ENCODE results near the gene POLR1B. TPM values are rescaled to one million over a fixed set of nuclear protein-coding genes. Genes with fewer than 3 reads are reported as not detected.
"Not testable (repeated sequence)": the region's sequence is repeated elsewhere in the genome, so short reads cannot be mapped to it uniquely, and the experiment has no call there.

The POLR1B gene
- total and polyA plus RNA-seq, 2 experiments from 2014 or later = 9.8 to 16.5 TPM

GRCh38 chr2:112518807-112519206 is 23.5 kb upstream of the POLR1B start:
- no peaks in the 10 kb centered on the region for H3K4me1 ChIP-seq (ENCODE audit: insufficient read depth)
- H4K20me1 ChIP-seq (ENCODE audit: insufficient read depth) = no peaks in the 10 kb centered on the region
- H3K27ac ChIP-seq = no peak overlapping the region
- H3K4me2 ChIP-seq (ENCODE audit: unreplicated experiment) = no peak overlapping the region
- H3K36me3 ChIP-seq (ENCODE audit: low read depth) = peaks cover 38% of the 10 kb centered on the region; the same call in 1 of the 2 replicates
- H3K9me2 ChIP-seq (ENCODE audit: insufficient read depth) = no peaks in the 10 kb centered on the region
- no peak overlapping the region for H3K9ac ChIP-seq
- no peak overlapping the region for H2AFZ ChIP-seq
- WGBS, 2 experiments (ENCODE audit: low coverage in 1 of 2, low lambda C conversion rate in 2 of 2, missing lambda C conversion rate in 2 of 2) = 97 to 99% methylated on average over 7 of the region's 7 CpGs
- in situ Hi-C loops (cut with MboI) = no loop called here
- peaks cover 22% of the 10 kb centered on the region for H3K79me2 ChIP-seq (ENCODE audit: insufficient read depth)
- no peak for DNase-seq
- no peaks in the 10 kb centered on the region for H3K27me3 ChIP-seq (replicated peaks; ENCODE audit: insufficient read depth)
- no peak for TF ChIP-seq EZH2 (IDR thresholded peaks at IDR 0.05; ENCODE audit: insufficient read depth, poor library complexity, severe bottlenecking)
- no peaks in the 10 kb centered on the region for H3K9me3 ChIP-seq (ENCODE audit: low read depth)
- H3F3A ChIP-seq (ENCODE audit: insufficient read depth) = no peaks in the 10 kb centered on the region
- no peak overlapping the region for H3K4me3 ChIP-seq

- WGBS, 2 experiments (ENCODE audit: low coverage in 1 of 2, low lambda C conversion rate in 2 of 2, missing lambda C conversion rate in 2 of 2) = 93 to 94% methylated on average over 9 of the region's 9 CpGs
- no peak overlapping the region for H3K4me3 ChIP-seq
- in situ Hi-C loops (cut with MboI) = no loop called here
Observed at GRCh38 chr2:112519506-112519905, 22.8 kb upstream of the POLR1B start.

GRCh38 chr2:112520234-112520783 is 22.0 kb upstream of the POLR1B start:
- Histone ChIP-seq H3K9me2 (ENCODE audit: insufficient read depth) (no peaks in the 10 kb centered on the region), H3K27me3 (replicated peaks; ENCODE audit: insufficient read depth) (no peaks in the 10 kb centered on the region), H3K36me3 (ENCODE audit: low read depth) (peaks cover 27% of the 10 kb centered on the region; the same call in 1 of the 2 replicates), H2AFZ (no peak overlapping the region), H3K4me3 (no peak overlapping the region), H3K4me2 (ENCODE audit: unreplicated experiment) (no peak overlapping the region), H3K4me1 (ENCODE audit: insufficient read depth) (no peaks in the 10 kb centered on the region), H3K9ac (no peak overlapping the region), H3K79me2 (ENCODE audit: insufficient read depth) (peaks cover 12% of the 10 kb centered on the region), H3F3A (ENCODE audit: insufficient read depth) (no peaks in the 10 kb centered on the region), H3K27ac (no peak overlapping the region), H3K9me3 (ENCODE audit: low read depth) (no peaks in the 10 kb centered on the region), H4K20me1 (ENCODE audit: insufficient read depth) (no peaks in the 10 kb centered on the region)
- TF ChIP-seq EZH2 (IDR thresholded peaks at IDR 0.05; ENCODE audit: insufficient read depth, poor library complexity, severe bottlenecking) (no peak), EZH2phosphoT487 (IDR thresholded peaks at IDR 0.05; ENCODE audit: insufficient read depth, low read depth) (no peak)
- no peak for DNase-seq
- in situ Hi-C loops (cut with MboI) = no loop called here
- 89 to 90% methylated on average over 7 of the region's 7 CpGs for WGBS, 2 experiments (ENCODE audit: low coverage in 1 of 2, low lambda C conversion rate in 2 of 2, missing lambda C conversion rate in 2 of 2)

More at GRCh38 chr2:112519506-112519905, 22.8 kb upstream of the POLR1B start:
- Histone ChIP-seq H3K9me3 (ENCODE audit: low read depth) (no peaks in the 10 kb centered on the region), H3K27me3 (replicated peaks; ENCODE audit: insufficient read depth) (no peaks in the 10 kb centered on the region), H3K36me3 (ENCODE audit: low read depth) (peaks cover 35% of the 10 kb centered on the region; the same call in 1 of the 2 replicates), H3F3A (ENCODE audit: insufficient read depth) (no peaks in the 10 kb centered on the region), H3K4me1 (ENCODE audit: insufficient read depth) (no peaks in the 10 kb centered on the region), H2AFZ (no peak overlapping the region), H3K9ac (no peak overlapping the region), H4K20me1 (ENCODE audit: insufficient read depth) (no peaks in the 10 kb centered on the region), H3K9me2 (ENCODE audit: insufficient read depth) (no peaks in the 10 kb centered on the region), H3K4me2 (ENCODE audit: unreplicated experiment) (no peak overlapping the region), H3K79me2 (ENCODE audit: insufficient read depth) (peaks cover 15% of the 10 kb centered on the region), H3K27ac (no peak overlapping the region)
- TF ChIP-seq EZH2phosphoT487 (IDR thresholded peaks at IDR 0.05; ENCODE audit: insufficient read depth, low read depth) (no peak), EZH2 (IDR thresholded peaks at IDR 0.05; ENCODE audit: insufficient read depth, poor library complexity, severe bottlenecking) (no peak)
- DNase-seq = no peak

GRCh38 chr2:112523291-112523777 is 18.9 kb upstream of the POLR1B start:
- Histone ChIP-seq H3K27me3 (replicated peaks; ENCODE audit: insufficient read depth) (no peaks in the 10 kb centered on the region), H3K27ac (no peak overlapping the region), H3F3A (ENCODE audit: insufficient read depth) (no peaks in the 10 kb centered on the region), H3K9ac (no peak overlapping the region), H3K4me2 (ENCODE audit: unreplicated experiment) (no peak overlapping the region), H2AFZ (no peak overlapping the region), H3K4me3 (no peak overlapping the region), H3K36me3 (ENCODE audit: low read depth) (peaks cover 23% of the 10 kb centered on the region; the same call in 1 of the 2 replicates), H3K9me3 (ENCODE audit: low read depth) (no peaks in the 10 kb centered on the region), H3K9me2 (ENCODE audit: insufficient read depth) (no peaks in the 10 kb centered on the region), H3K4me1 (ENCODE audit: insufficient read depth) (no peaks in the 10 kb centered on the region), H3K79me2 (ENCODE audit: insufficient read depth) (peaks cover 18% of the 10 kb centered on the region), H4K20me1 (ENCODE audit: insufficient read depth) (no peaks in the 10 kb centered on the region)
- no peak for DNase-seq
- TF ChIP-seq EZH2 (IDR thresholded peaks at IDR 0.05; ENCODE audit: insufficient read depth, poor library complexity, severe bottlenecking) (no peak), EZH2phosphoT487 (IDR thresholded peaks at IDR 0.05; ENCODE audit: insufficient read depth, low read depth) (no peak)
- in situ Hi-C loops (cut with MboI) = no loop called here
- 98 to 100% methylated on average over 3 of the region's 3 CpGs for WGBS, 2 experiments (ENCODE audit: low coverage in 1 of 2, low lambda C conversion rate in 2 of 2, missing lambda C conversion rate in 2 of 2)

- in situ Hi-C loops (cut with MboI) = not testable (repeated sequence)
- peaks cover 24% of the 10 kb centered on the region; the same call in 1 of the 2 replicates for H3K36me3 ChIP-seq (ENCODE audit: low read depth)
Observed at GRCh38 chr2:112524276-112524675, 18.0 kb upstream of the POLR1B start.

More at GRCh38 chr2:112524276-112524675, 18.0 kb upstream of the POLR1B start:
- not testable (repeated sequence) for H4K20me1 ChIP-seq (ENCODE audit: insufficient read depth); H3K9ac ChIP-seq; H3K4me1 ChIP-seq (ENCODE audit: insufficient read depth); H3K4me3 ChIP-seq; H3K4me2 ChIP-seq (ENCODE audit: unreplicated experiment); H3F3A ChIP-seq (ENCODE audit: insufficient read depth); H3K9me3 ChIP-seq (ENCODE audit: low read depth); H3K27me3 ChIP-seq (replicated peaks; ENCODE audit: insufficient read depth); DNase-seq; H2AFZ ChIP-seq; H3K9me2 ChIP-seq (ENCODE audit: insufficient read depth); H3K27ac ChIP-seq
- peaks cover 18% of the 10 kb centered on the region for H3K79me2 ChIP-seq (ENCODE audit: insufficient read depth)
- 95 to 97% methylated on average over 3 of the region's 3 CpGs for WGBS, 2 experiments (ENCODE audit: low coverage in 1 of 2, low lambda C conversion rate in 2 of 2, missing lambda C conversion rate in 2 of 2)

Measured in GM23248 (cell line).